CD14-positive monocyte (primary cell): ENCODE measurements around the gene TMEM213. TPM values are rescaled to one million over a fixed set of nuclear protein-coding genes. Genes with fewer than 3 reads are reported as not detected.
A peak's percentile ranks its signal among the peaks of the same experiment; 100 is the strongest.

Experiments used
- DNase-seq, 3 donors: peaks; one replicate each; pipeline ENCODE4 v3.0.0-alpha.2; 2011 to 2022
- H2AFZ ChIP-seq: 2 replicates; pipeline ENCODE4 v1.6.0; 2012; ENCODE audit warnings: mild to moderate bottlenecking, low read depth, low read length, inconsistent platforms; ENCODE audit not compliant: insufficient read depth, poor library complexity, severe bottlenecking
- H3K27ac ChIP-seq, 2 donors: 1 replicate in 1 of 2; 2 replicates in 1 of 2; pipeline ENCODE4 v1.5.1; 2012 to 2013; ENCODE audit warnings: low read length in 2 of 2, control low read depth in 1 of 2, inconsistent platforms in 1 of 2, low read depth in 1 of 2, mild to moderate bottlenecking in 1 of 2
- H3K27me3 ChIP-seq, 2 donors: one replicate each; pipeline versions ENCODE4 v1.6.0 to v1.6.1; 2011 to 2013; ENCODE audit warnings: low read length in 2 of 2; ENCODE audit not compliant: control insufficient read depth in 2 of 2, insufficient read depth in 2 of 2
- H3K36me3 ChIP-seq, 2 donors: replicated peaks in 1 of 2; 1 replicate in 1 of 2; 2 replicates in 1 of 2; pipeline versions ENCODE4 v1.5.1 to v1.6.1; 2012 to 2013; ENCODE audit warnings: low read length in 2 of 2, control low read depth in 1 of 2, inconsistent platforms in 1 of 2, mild to moderate bottlenecking in 1 of 2; ENCODE audit not compliant: insufficient read depth in 2 of 2, control insufficient read depth in 1 of 2
- H3K4me1 ChIP-seq, 2 donors: 1 replicate in 1 of 2; 2 replicates in 1 of 2; pipeline versions ENCODE4 v1.5.1 to v1.6.1; 2012 to 2013; ENCODE audit warnings: low read length in 2 of 2, control low read depth in 1 of 2, inconsistent platforms in 1 of 2, mild to moderate bottlenecking in 1 of 2, moderate library complexity in 1 of 2; ENCODE audit not compliant: insufficient read depth in 2 of 2, control insufficient read depth in 1 of 2
- H3K4me2 ChIP-seq: replicated peaks from 2 replicates; pipeline ENCODE3; 2012; ENCODE audit warnings: low read length, moderate library complexity, mild to moderate bottlenecking; ENCODE audit not compliant: poor library complexity, severe bottlenecking; ENCODE audit errors: extremely low read depth
- H3K4me3 ChIP-seq, 3 experiments: fragments of 200-600 bp in 1 of 3; sonication (generic) in 1 of 3; replicated peaks in 1 of 3; 1 replicate in 2 of 3; 2 replicates in 1 of 3; pipeline ENCODE4 v1.5.1; 2011 to 2013; ENCODE audit warnings: low read length in 3 of 3, mild to moderate bottlenecking in 3 of 3, control low read depth in 2 of 3, low read depth in 2 of 3, inconsistent platforms in 1 of 3, moderate library complexity in 1 of 3
- H3K79me2 ChIP-seq: 2 replicates; pipeline ENCODE4 v1.6.0; 2012; ENCODE audit warnings: mild to moderate bottlenecking, control low read depth, inconsistent platforms, low read length, moderate library complexity; ENCODE audit not compliant: insufficient read depth
- H3K9ac ChIP-seq: 2 replicates; pipeline ENCODE4 v1.6.0; 2017; ENCODE audit warnings: low read length, mild to moderate bottlenecking; ENCODE audit not compliant: insufficient read depth, poor library complexity, severe bottlenecking
- H3K9me3 ChIP-seq, 2 donors: replicated peaks in 1 of 2; 1 replicate in 1 of 2; 2 replicates in 1 of 2; pipeline versions ENCODE4 v1.5.1 to v1.6.1; 2012 to 2013; ENCODE audit warnings: low read length in 2 of 2, control low read depth in 1 of 2; ENCODE audit not compliant: control insufficient read depth in 1 of 2, insufficient read depth in 1 of 2
- H4K20me1 ChIP-seq: 2 replicates; pipeline ENCODE4 v1.6.0; 2012; ENCODE audit warnings: mild to moderate bottlenecking, low read length, control low read depth, moderate library complexity; ENCODE audit not compliant: insufficient read depth
- H3K27ac Mint-ChIP-seq, 7 donors: one replicate each; pipeline ENCODE4 v1.8.0; 2020; ENCODE audit warnings: mild to moderate bottlenecking in 7 of 7, mixed read lengths in 7 of 7, moderate library complexity in 6 of 7, inconsistent platforms in 2 of 7
- H3K27me3 Mint-ChIP-seq, 3 donors: one replicate each; pipeline ENCODE4 v1.8.0; 2021 to 2022; ENCODE audit warnings: low read depth in 3 of 3, mild to moderate bottlenecking in 3 of 3, mixed read lengths in 3 of 3, moderate library complexity in 3 of 3, inconsistent platforms in 1 of 3
- H3K36me3 Mint-ChIP-seq, 2 donors: one replicate each; pipeline ENCODE4 v1.8.0; 2020; ENCODE audit warnings: mixed read lengths in 2 of 2, inconsistent platforms in 1 of 2, mild to moderate bottlenecking in 1 of 2
- H3K4me1 Mint-ChIP-seq: one replicate; pipeline ENCODE4 v1.8.0; 2020; ENCODE audit warnings: mild to moderate bottlenecking, mixed read lengths
- H3K4me3 Mint-ChIP-seq, 2 donors: one replicate each; pipeline ENCODE4 v1.8.0; 2020; ENCODE audit warnings: mild to moderate bottlenecking in 2 of 2, mixed read lengths in 2 of 2, moderate library complexity in 1 of 2
- H3K9me3 Mint-ChIP-seq, 7 donors: one replicate each; pipeline ENCODE4 v1.8.0; 2020 to 2022; ENCODE audit warnings: mixed read lengths in 7 of 7, mild to moderate bottlenecking in 6 of 7, moderate library complexity in 6 of 7, inconsistent platforms in 2 of 7
- CTCF ChIP-seq: fragments of 200-600 bp; IDR thresholded peaks from one replicate; pipeline ENCODE4 v1.8.0; 2022; ENCODE audit warnings: antibody characterized with exemption, mild to moderate bottlenecking
- WGBS: methylation state at CpG from one replicate; pipeline ENCODE4 v1.1.5; 2013; ENCODE audit warnings: missing lambda C conversion rate; ENCODE audit not compliant: insufficient coverage; 5-methylcytosine and 5-hydroxymethylcytosine counted together
- intact Hi-C, 2 donors: fragments of 100-400 bp; cut with micrococcal nuclease; formaldehyde crosslinking; loops; one replicate each; pipeline versions ENCODE4 v1.15.0 to v1.15.1; 2023
- polyA plus RNA-seq, 3 donors: library from polyadenylated mRNA; depleted of rRNA in 1 of 3; unstranded in 2 of 3; stranded (reverse) in 1 of 3; fragments of 300-500 nt in 2 of 3; fragments of >200 nt in 1 of 3; fragmentation: Illumina TruSeq in 2 of 3; gene quantifications; 1 replicate in 2 of 3; 2 replicates in 1 of 3; pipeline ENCODE4 v1.2.3, GENCODE V29; 2012 to 2021

TMEM213 gene
- polyA plus RNA-seq, 3 donors = not detected

- Histone ChIP-seq H4K20me1 (no peaks in the 10 kb centered on the region), H3K4me1 (peaks cover 7 to 21% of the 10 kb centered on the region in 2 donors), H3K79me2 (no peaks in the 10 kb centered on the region), H3K36me3 (no peaks in the 10 kb centered on the region), H3K9ac (no peak overlapping the region), H2AFZ (peak overlapping the region; percentile 16), H3K27ac (peak overlapping the region in 1 of 2 donors; percentile 46), H3K9me3 (no peaks in the 10 kb centered on the region), H3K4me3 (no peak overlapping the region), H3K4me2 (no peak overlapping the region), H3K27me3 (no peaks in the 10 kb centered on the region)
- WGBS = no CpG with 5 or more reads among the region's 3 CpGs
- Mint-ChIP-seq H3K9me3 (no peaks in the 10 kb centered on the region), H3K27ac (peak overlapping the region in 4 of 7 donors; percentile 2 to 79 (median 46)), H3K4me1 (peaks cover 24% of the 10 kb centered on the region), H3K27me3 (no peaks in the 10 kb centered on the region), H3K4me3 (no peak overlapping the region), H3K36me3 (no peaks in the 10 kb centered on the region)
- intact Hi-C loops = no loop called here
- TF ChIP-seq CTCF = no peak
- peak; percentile 50 to 59 (median 54) for DNase-seq
Observed at GRCh38 chr7:138864667-138865066, 66.9 kb downstream of the TMEM213 start.

GRCh38 chr7:138865843-138866242, 68.0 kb downstream of the TMEM213 start:
- no peaks in the 10 kb centered on the region for H3K9me3 Mint-ChIP-seq
- Histone ChIP-seq H3K36me3 (no peaks in the 10 kb centered on the region), H3K9me3 (no peaks in the 10 kb centered on the region), H3K4me3 (no peak overlapping the region), H3K27me3 (no peaks in the 10 kb centered on the region), H2AFZ (peak overlapping the region; percentile 16), H3K9ac (no peak overlapping the region), H4K20me1 (no peaks in the 10 kb centered on the region), H3K79me2 (no peaks in the 10 kb centered on the region), H3K4me1 (peaks cover 7 to 21% of the 10 kb centered on the region in 2 donors), H3K4me2 (no peak overlapping the region), H3K27ac (no peak overlapping the region)
- H3K36me3 Mint-ChIP-seq = no peaks in the 10 kb centered on the region
- H3K4me1 Mint-ChIP-seq = peaks cover 24% of the 10 kb centered on the region
- 42% methylated on average over 4 of the region's 4 CpGs for WGBS
- intact Hi-C loops = no loop called here
- peak; percentile 18 for TF ChIP-seq CTCF
- no peaks in the 10 kb centered on the region for H3K27me3 Mint-ChIP-seq
- no peak overlapping the region for H3K4me3 Mint-ChIP-seq
- no peak for DNase-seq
- peak overlapping the region in 1 of 7 donors; percentile 51 for H3K27ac Mint-ChIP-seq
